Measurements from ENCODE around the gene CPO. TPM values are rescaled to one million over a fixed set of nuclear protein-coding genes. Genes with fewer than 3 reads are reported as not detected.

Gene CPO
- total RNA-seq, 1 experiment from 2014 or later = 0.32 TPM

GRCh38 chr2:206955253-206955652 lies 15.9 kb downstream of the CPO start (continued):
- TF ChIP-seq YY1 (IDR thresholded peaks at IDR 0.05; ENCODE audit: extremely low read depth, insufficient replicate concordance, low read depth, low read length) = no peak
- no peak for TF ChIP-seq FOSL1 (IDR thresholded peaks at IDR 0.05; ENCODE audit: low read depth)
- no peak for TF ChIP-seq JUND (IDR thresholded peaks at IDR 0.05)
- TF ChIP-seq EZH2 (IDR thresholded peaks at IDR 0.05) = no peak
- TF ChIP-seq POLR2AphosphoS5 (IDR thresholded peaks at IDR 0.05; ENCODE audit: low read depth, low read length) = no peak

DNA sequence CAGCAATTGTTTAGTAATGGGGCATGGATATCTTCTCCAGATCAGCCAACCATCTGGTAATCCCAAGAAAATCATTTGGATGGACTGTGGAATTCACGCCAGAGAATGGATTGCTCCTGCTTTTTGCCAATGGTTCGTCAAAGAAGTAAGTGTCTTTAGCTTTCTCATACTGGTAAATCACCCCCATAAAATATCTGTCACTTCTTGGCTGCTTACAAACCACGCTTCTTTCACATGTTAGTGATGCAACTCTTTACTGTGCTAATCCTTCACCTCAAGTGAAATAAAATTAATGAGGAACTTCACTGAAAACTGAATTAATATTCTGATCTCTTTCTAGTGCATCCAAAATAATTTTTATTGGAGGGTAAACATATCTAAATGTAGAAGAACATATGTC lies 18.9 kb downstream of the CPO start:
- no peaks in the 10 kb centered on the region for H3K4me1 ChIP-seq (ENCODE audit: control insufficient read depth in 1 of 2, insufficient read depth in 2 of 2, low read length in 2 of 2)
- DNase-seq (ENCODE audit: low read depth, low spot score) (no peak), ATAC-seq (no peak)
- H3K9me2 ChIP-seq (ENCODE audit: insufficient read depth) = no peaks in the 10 kb centered on the region
- ChIA-PET POLR2A (no interaction called here), RAD21 (ENCODE audit: low non-redundant PET in 1 of 2, low total read pairs in 2 of 2, uncharacterized antibody in 2 of 2, unreplicated experiment in 2 of 2) (no interaction called here), CTCF (no interaction called here)
- no peaks in the 10 kb centered on the region for H3K79me2 ChIP-seq (ENCODE audit: insufficient read depth, low read length)
- H3K27ac ChIP-seq (ENCODE audit: low read depth, low read length) = no peak overlapping the region
- H3K4me3 ChIP-seq (replicated peaks in 1 of 2; ENCODE audit: low read depth in 1 of 2, low read length in 2 of 2) = no peak overlapping the region
- no peaks in the 10 kb centered on the region for H3K27me3 ChIP-seq (ENCODE audit: insufficient read depth, low read length)
- H3K36me3 ChIP-seq (ENCODE audit: control insufficient read depth in 1 of 2, insufficient read depth in 2 of 2, low read length in 2 of 2) = no peaks in the 10 kb centered on the region
- no peaks in the 10 kb centered on the region for H4K20me1 ChIP-seq (ENCODE audit: insufficient read depth)
- no peak overlapping the region for H2AFZ ChIP-seq (ENCODE audit: low read depth, low read length, poor library complexity, severe bottlenecking)
- TF ChIP-seq SP1 (IDR thresholded peaks at IDR 0.05; ENCODE audit: low read depth) (no peak), ZNF274 (IDR thresholded peaks at IDR 0.05; ENCODE audit: low read depth, low read length) (no peak), EGR1 (IDR thresholded peaks at IDR 0.05; ENCODE audit: low read depth) (no peak), SIN3A (IDR thresholded peaks at IDR 0.05; ENCODE audit: low read depth) (no peak), CBX3 (IDR thresholded peaks at IDR 0.05; ENCODE audit: low read depth) (no peak), CEBPB (IDR thresholded peaks at IDR 0.05; ENCODE audit: low read depth) (no peak), FOSL1 (IDR thresholded peaks at IDR 0.05; ENCODE audit: low read depth) (no peak), REST (IDR thresholded peaks at IDR 0.05; ENCODE audit: low read depth) (no peak), YY1 (IDR thresholded peaks at IDR 0.05; ENCODE audit: extremely low read depth, insufficient replicate concordance, low read depth, low read length) (no peak), TCF7L2 (IDR thresholded peaks at IDR 0.05; ENCODE audit: borderline replicate concordance, extremely low read depth, insufficient read depth, insufficient read length) (no peak), RAD21 (IDR thresholded peaks at IDR 0.05; ENCODE audit: low read depth) (no peak), ATF3 (IDR thresholded peaks at IDR 0.05) (no peak), CTCF (IDR thresholded peaks at IDR 0.05 in 2 of 3, conservative IDR thresholded peaks at IDR 0.05 in 1 of 3; ENCODE audit: borderline replicate concordance in 1 of 3, insufficient read depth in 1 of 3, low read depth in 2 of 3, low read length in 2 of 3) (no peak), EZH2phosphoT487 (IDR thresholded peaks at IDR 0.05; ENCODE audit: borderline replicate concordance) (no peak), JUND (IDR thresholded peaks at IDR 0.05) (no peak), POLR2A (IDR thresholded peaks at IDR 0.05; ENCODE audit: borderline replicate concordance, extremely low read depth, insufficient read depth, insufficient read length) (no peak), ELF1 (IDR thresholded peaks at IDR 0.05; ENCODE audit: borderline replicate concordance, low read depth) (no peak), POLR2AphosphoS5 (IDR thresholded peaks at IDR 0.05; ENCODE audit: low read depth, low read length) (no peak)
- intact Hi-C loops (cut with micrococcal nuclease) = no loop called here
- BruUV-seq (replicated peaks) = no TSS peak
- no peak overlapping the region for H3K9ac ChIP-seq (ENCODE audit: low read length)
- H3K9me3 ChIP-seq (ENCODE audit: control insufficient read depth in 1 of 2, insufficient read depth in 1 of 2, low read depth in 1 of 2, low read length in 2 of 2) = peaks cover 0 to 3% of the 10 kb centered on the region in 2 experiments; a peak in 1 of 4 replicates
- H3K4me2 ChIP-seq (ENCODE audit: low read length) = no peak overlapping the region

Data from HCT116 (cell line).